Lung (tissue), 12 donors: ENCODE results near the gene ADPRH. TPM values are rescaled to one million over a fixed set of nuclear protein-coding genes. Genes with fewer than 3 reads are reported as not detected.

Source experiments
- ATAC-seq: fragments of 200-7000 bp; cut with Tn5 transposase; one replicate; pipeline ENCODE4 v1.9.1; 2020; ENCODE audit warnings: moderate number of reproducible peaks; ENCODE audit not compliant: insufficient read depth, low FRiP score
- DNase-seq, 3 donors: peaks; one replicate each; pipeline ENCODE4 v3.0.0-alpha.2; 2013 to 2017
- H3K27ac ChIP-seq, 2 donors: one replicate each; pipeline ENCODE4 v1.5.1; 2013; ENCODE audit warnings: mild to moderate bottlenecking in 2 of 2, moderate library complexity in 2 of 2, control low read depth in 1 of 2, inconsistent platforms in 1 of 2, low read depth in 1 of 2, low read length in 1 of 2
- H3K27me3 ChIP-seq, 3 donors: one replicate each; pipeline ENCODE4 v1.5.1; 2013; ENCODE audit warnings: low read length in 2 of 3; ENCODE audit not compliant: control insufficient read depth in 3 of 3, insufficient read depth in 3 of 3
- H3K36me3 ChIP-seq, 4 donors: one replicate each; pipeline ENCODE4 v1.5.1; 2013; ENCODE audit warnings: low read length in 4 of 4, mild to moderate bottlenecking in 1 of 4, moderate library complexity in 1 of 4; ENCODE audit not compliant: control insufficient read depth in 4 of 4, insufficient read depth in 4 of 4
- H3K4me1 ChIP-seq, 5 donors: one replicate each; pipeline ENCODE4 v1.5.1; 2013; ENCODE audit warnings: low read length in 5 of 5, mild to moderate bottlenecking in 2 of 5, moderate library complexity in 1 of 5; ENCODE audit not compliant: control insufficient read depth in 5 of 5, insufficient read depth in 5 of 5
- H3K4me3 ChIP-seq: one replicate; pipeline ENCODE4 v1.5.1; 2013; ENCODE audit warnings: mild to moderate bottlenecking, control low read depth, moderate library complexity
- H3K9ac ChIP-seq, 2 donors: one replicate each; pipeline ENCODE4 v1.5.1; 2013; ENCODE audit warnings: low read length in 2 of 2, control low read depth in 1 of 2; ENCODE audit not compliant: insufficient read depth in 1 of 2
- H3K9me3 ChIP-seq, 4 donors: one replicate each; pipeline ENCODE4 v1.5.1; 2013; ENCODE audit warnings: low read length in 3 of 4, mild to moderate bottlenecking in 1 of 4, moderate library complexity in 1 of 4; ENCODE audit not compliant: control insufficient read depth in 4 of 4, insufficient read depth in 3 of 4
- WGBS, 2 donors: extraction: QIAGEN DNeasy Blood & Tissue Kit; methylation state at CpG; one replicate each; pipeline ENCODE4 v1.1.7; 2013; 5-methylcytosine and 5-hydroxymethylcytosine counted together
- polyA plus RNA-seq, 2 donors: library from polyadenylated mRNA; stranded (reverse); fragments of 200-250 nt; gene quantifications; one replicate each; pipeline ENCODE4 v1.2.1, GENCODE V29; 2013
- total RNA-seq, 2 donors: library from RNA; depleted of rRNA in 1 of 2; stranded (reverse); fragments of >200 nt in 1 of 2; gene quantifications; one replicate each; pipeline ENCODE4 v1.2.1, GENCODE V29; 2014 to 2021
- TF ChIP-seq, protein P1 (sequence below): IDR thresholded peaks from 2 replicates; pipeline ENCODE4 v1.5.1; 2012; ENCODE audit warnings: mild to moderate bottlenecking; ENCODE audit errors: control extremely low read depth, extremely low read depth
- donor health status: control.
- donor health status: control.
- donor health status: Bipolar disorder and iron deficiency.
- donor health status: healthy.
- donor health status: DM: yes; HTN: yes; CAD: no.

Gene ADPRH
- total and polyA plus RNA-seq, 4 donors, result 5.4 to 26.3 (median 14.2) TPM

DNA sequence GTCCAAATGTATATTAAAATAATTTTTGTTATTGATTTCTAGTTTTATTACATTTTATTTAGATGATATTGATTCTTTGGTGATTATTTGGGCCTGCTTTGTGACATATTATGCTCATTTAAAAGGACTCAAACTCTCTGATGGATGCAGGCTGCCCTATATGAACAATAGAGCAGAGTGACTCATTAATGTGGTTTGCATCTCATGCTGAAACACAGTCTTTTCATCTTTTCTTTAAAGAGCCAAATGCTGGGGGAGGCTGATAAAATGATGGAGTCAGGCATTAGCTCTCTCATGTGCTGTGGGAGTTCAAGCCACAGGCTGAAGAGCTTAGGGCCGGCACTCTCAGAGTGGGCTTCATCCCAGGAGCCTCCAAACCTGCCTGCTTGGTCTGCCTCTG is 25.6 kb downstream of the ADPRH start:
- no peak overlapping the region for H3K27ac ChIP-seq
- DNase-seq, result no peak
- WGBS, 2 donors, result 80 to 100% methylated on average over 1 of the region's 1 CpG
- H3K36me3 ChIP-seq, result no peaks in the 10 kb centered on the region
- H3K9me3 ChIP-seq, result peaks cover 0 to 3% (median 0%) of the 10 kb centered on the region in 4 donors
- H3K4me3 ChIP-seq, result no peak overlapping the region
- H3K9ac ChIP-seq, result no peak overlapping the region
- no peaks in the 10 kb centered on the region for H3K27me3 ChIP-seq
- TF ChIP-seq, protein P1, sequence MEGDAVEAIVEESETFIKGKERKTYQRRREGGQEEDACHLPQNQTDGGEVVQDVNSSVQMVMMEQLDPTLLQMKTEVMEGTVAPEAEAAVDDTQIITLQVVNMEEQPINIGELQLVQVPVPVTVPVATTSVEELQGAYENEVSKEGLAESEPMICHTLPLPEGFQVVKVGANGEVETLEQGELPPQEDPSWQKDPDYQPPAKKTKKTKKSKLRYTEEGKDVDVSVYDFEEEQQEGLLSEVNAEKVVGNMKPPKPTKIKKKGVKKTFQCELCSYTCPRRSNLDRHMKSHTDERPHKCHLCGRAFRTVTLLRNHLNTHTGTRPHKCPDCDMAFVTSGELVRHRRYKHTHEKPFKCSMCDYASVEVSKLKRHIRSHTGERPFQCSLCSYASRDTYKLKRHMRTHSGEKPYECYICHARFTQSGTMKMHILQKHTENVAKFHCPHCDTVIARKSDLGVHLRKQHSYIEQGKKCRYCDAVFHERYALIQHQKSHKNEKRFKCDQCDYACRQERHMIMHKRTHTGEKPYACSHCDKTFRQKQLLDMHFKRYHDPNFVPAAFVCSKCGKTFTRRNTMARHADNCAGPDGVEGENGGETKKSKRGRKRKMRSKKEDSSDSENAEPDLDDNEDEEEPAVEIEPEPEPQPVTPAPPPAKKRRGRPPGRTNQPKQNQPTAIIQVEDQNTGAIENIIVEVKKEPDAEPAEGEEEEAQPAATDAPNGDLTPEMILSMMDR, result no peak
- ATAC-seq, result no peak
- peaks cover 0 to 11% (median 0%) of the 10 kb centered on the region in 5 donors for H3K4me1 ChIP-seq

- H3K9ac ChIP-seq, result no peak overlapping the region
- H3K27me3 ChIP-seq, result no peaks in the 10 kb centered on the region
- H3K4me1 ChIP-seq, result peaks cover 0 to 3% (median 0%) of the 10 kb centered on the region in 5 donors
- ATAC-seq (no peak), DNase-seq (no peak)
- no peak overlapping the region for H3K27ac ChIP-seq
- no peak overlapping the region for H3K4me3 ChIP-seq
- H3K9me3 ChIP-seq, result peaks cover 0 to 3% (median 0%) of the 10 kb centered on the region in 4 donors
- TF ChIP-seq, protein P1, result no peak
- WGBS, 2 donors, result 84 to 92% methylated on average over 6 of the region's 6 CpGs
- no peaks in the 10 kb centered on the region for H3K36me3 ChIP-seq
Observed at GRCh38 chr3:119608405-119609000, 29.2 kb downstream of the ADPRH start.

- no peak overlapping the region for H3K9ac ChIP-seq
- peaks cover 0 to 3% (median 0%) of the 10 kb centered on the region in 5 donors for H3K4me1 ChIP-seq
- TF ChIP-seq, protein P1, result no peak
- peaks cover 0 to 3% (median 0%) of the 10 kb centered on the region in 4 donors for H3K9me3 ChIP-seq
- no peak overlapping the region for H3K27ac ChIP-seq
- 73 to 75% methylated on average over 6 of the region's 6 CpGs for WGBS, 2 donors
- H3K36me3 ChIP-seq, result no peaks in the 10 kb centered on the region
- H3K27me3 ChIP-seq, result no peaks in the 10 kb centered on the region
- ATAC-seq, result no peak
- no peak for DNase-seq
- H3K4me3 ChIP-seq, result no peak overlapping the region
Observed at GRCh38 chr3:119609301-119609700, 30.0 kb downstream of the ADPRH start.

DNA sequence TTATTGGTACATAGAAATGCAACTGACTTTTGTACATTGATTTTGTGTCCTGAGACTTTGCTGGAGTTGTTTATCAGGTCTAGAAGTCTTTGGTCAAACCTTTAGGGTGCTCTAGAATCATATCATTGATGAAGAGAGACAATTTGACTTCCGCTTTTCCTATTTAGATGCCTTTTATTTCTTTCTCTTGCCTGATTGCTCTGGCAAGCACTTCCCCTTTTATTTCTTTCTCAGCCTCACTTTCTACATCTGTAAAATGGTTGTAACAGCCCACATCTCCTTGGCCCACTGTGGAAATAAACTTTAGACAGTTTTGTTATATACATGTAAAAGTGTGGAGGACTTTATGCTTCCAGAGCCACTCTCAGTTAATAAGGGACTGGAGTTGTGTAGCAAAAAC is 32.4 kb downstream of the ADPRH start:
- H3K27me3 ChIP-seq, result no peaks in the 10 kb centered on the region
- H3K9me3 ChIP-seq, result peaks cover 0 to 3% (median 0%) of the 10 kb centered on the region in 4 donors
- H3K4me3 ChIP-seq, result no peak overlapping the region
- no peak overlapping the region for H3K27ac ChIP-seq
- no peaks in the 10 kb centered on the region for H3K36me3 ChIP-seq
- WGBS, 2 donors, result 97 to 98% methylated on average over 1 of the region's 1 CpG
- H3K9ac ChIP-seq, result no peak overlapping the region
- peaks cover 0 to 1% (median 0%) of the 10 kb centered on the region in 5 donors for H3K4me1 ChIP-seq
- TF ChIP-seq, protein P1, result no peak
- no peak for DNase-seq
- no peak for ATAC-seq
